ENCODE results near the gene ZBTB45. TPM values are rescaled to one million over a fixed set of nuclear protein-coding genes. Genes with fewer than 3 reads are reported as not detected.
"Not testable (repeated sequence)": the region's sequence is repeated elsewhere in the genome, so short reads cannot be mapped to it uniquely, and the experiment has no call there.

The ZBTB45 gene
- total RNA-seq, 2 experiments from 2014 or later = 18.9 to 19.5 TPM

DNA sequence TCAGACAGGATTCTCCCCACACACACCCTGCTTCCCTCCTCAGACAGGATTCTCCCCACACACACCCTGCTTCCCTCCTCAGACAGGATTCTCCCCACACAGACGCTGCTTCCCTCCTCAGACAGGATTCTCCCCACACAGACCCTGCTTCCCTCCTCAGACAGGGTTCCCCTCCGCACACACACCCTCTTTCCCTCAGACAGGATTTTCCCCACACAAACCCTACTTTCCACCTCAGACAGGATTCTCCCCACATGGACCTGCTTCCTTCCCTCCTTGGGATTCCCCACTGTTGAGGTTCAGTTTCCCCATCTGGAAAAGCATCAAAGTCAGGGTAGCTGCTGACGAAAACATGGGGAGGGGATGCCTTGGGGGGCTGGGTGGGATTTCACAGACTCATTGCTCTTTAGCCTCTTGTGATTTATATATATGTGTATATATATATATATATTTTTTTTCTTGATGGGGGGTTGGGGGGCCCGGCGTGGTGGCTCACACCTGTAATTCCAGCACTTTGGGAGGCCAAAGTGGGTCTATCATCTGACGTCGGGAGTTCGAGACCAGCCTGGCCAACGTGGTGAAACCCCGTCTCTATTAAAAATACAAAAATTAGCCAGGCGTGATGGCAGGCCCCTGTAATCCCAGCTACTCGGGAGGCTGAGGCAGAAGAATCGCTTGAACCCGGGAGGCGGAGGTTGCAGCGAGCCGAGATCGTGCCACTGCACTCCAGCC lies 23.2 kb upstream of the ZBTB45 start:
- H3K9me3 Mint-ChIP-seq; DNase-seq; ATAC-seq (ENCODE audit: low read depth): not testable (repeated sequence)
- Mint-ChIP-seq H3K27ac (peak overlapping the region; percentile 52), H3K4me3 (peak overlapping the region; percentile 25), H3K4me1 (peaks cover 29% of the 10 kb centered on the region), H3K27me3 (peaks cover 23% of the 10 kb centered on the region), H3K36me3 (peaks cover 21% of the 10 kb centered on the region)
- POLR2A ChIA-PET = interaction anchor here (0.6 to 4.1 kb wide), 5 partner anchors 11 to 44 kb away, joined by 3 to 72 read pairs (median 28); partner anchors contain the start of genes CHMP2A, UBE2M and ZBTB45

- peak overlapping the region; percentile 87 for H3K27ac Mint-ChIP-seq
- H3K36me3 Mint-ChIP-seq; H3K9me3 Mint-ChIP-seq; DNase-seq; ATAC-seq (ENCODE audit: low read depth); H3K4me3 Mint-ChIP-seq: not testable (repeated sequence)
- peaks cover 15% of the 10 kb centered on the region for H3K4me1 Mint-ChIP-seq
- peaks cover 23% of the 10 kb centered on the region for H3K27me3 Mint-ChIP-seq
- POLR2A ChIA-PET = interaction anchor here (1.4 to 1.5 kb wide), 2 partner anchors 19 to 23 kb away, joined by 6 to 9 read pairs; partner anchors contain the start of gene ZBTB45
Measured at GRCh38 chr19:58539169-58539559, 19.6 kb upstream of the ZBTB45 start.

GRCh38 chr19:58538257-58539168 lies 18.9 kb upstream of the ZBTB45 start:
- POLR2A ChIA-PET = interaction anchor here (1.0 to 1.5 kb wide), 3 partner anchors 19 to 37 kb away, joined by 3 to 9 read pairs (median 6); partner anchors contain the start of gene ZBTB45
- Mint-ChIP-seq H3K27me3 (peaks cover 21% of the 10 kb centered on the region), H3K27ac (peak overlapping the region; percentile 87), H3K4me1 (peaks cover 10% of the 10 kb centered on the region), H3K9me3 (no peaks in the 10 kb centered on the region), H3K4me3 (peak overlapping the region; percentile 81), H3K36me3 (no peaks in the 10 kb centered on the region)
- peak; percentile 73 for DNase-seq
- ATAC-seq (ENCODE audit: low read depth) = peak; percentile 85

- Mint-ChIP-seq H3K27me3 (peaks cover 17% of the 10 kb centered on the region), H3K4me3 (peak overlapping the region; percentile 17), H3K27ac (no peak overlapping the region), H3K9me3 (no peaks in the 10 kb centered on the region), H3K36me3 (no peaks in the 10 kb centered on the region), H3K4me1 (peaks cover 6% of the 10 kb centered on the region)
- POLR2A ChIA-PET = interaction anchor here (1.0 to 1.5 kb wide), 2 partner anchors 26 to 39 kb away, joined by 3 to 6 read pairs; no protein-coding TSS in a partner anchor
- DNase-seq = no peak
- no peak for ATAC-seq (ENCODE audit: low read depth)
Measured at GRCh38 chr19:58536852-58537798, 17.5 kb upstream of the ZBTB45 start.

DNA sequence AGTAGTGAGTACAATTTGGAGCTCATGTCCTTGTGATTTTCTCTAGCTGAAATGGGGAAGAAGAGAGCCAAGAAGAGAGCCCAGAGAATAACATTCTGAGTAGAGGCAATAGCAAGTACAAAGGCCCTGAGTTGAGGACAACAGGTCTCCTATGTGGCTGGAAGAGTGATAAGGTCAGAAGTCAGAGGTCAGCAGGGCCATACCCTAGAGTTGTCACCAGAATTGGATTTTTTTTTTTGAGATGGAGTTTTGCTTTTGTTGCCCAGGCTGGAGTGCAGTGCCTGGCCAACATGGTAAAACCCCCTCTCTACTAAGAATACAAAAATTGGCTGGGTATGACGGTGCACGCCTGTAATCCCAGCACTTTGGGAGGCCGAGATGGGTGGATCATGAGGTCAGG lies 16.2 kb upstream of the ZBTB45 start:
- Mint-ChIP-seq H3K4me3 (no peak overlapping the region), H3K36me3 (no peaks in the 10 kb centered on the region), H3K9me3 (no peaks in the 10 kb centered on the region), H3K4me1 (peaks cover 6% of the 10 kb centered on the region), H3K27ac (no peak overlapping the region), H3K27me3 (peaks cover 17% of the 10 kb centered on the region)
- DNase-seq = no peak
- POLR2A ChIA-PET = interaction anchor here (1.6 kb wide), 1 partner anchor 16 kb away, joined by 9 read pairs; the partner anchor contains the start of gene ZBTB45
- no peak for ATAC-seq (ENCODE audit: low read depth)

DNA sequence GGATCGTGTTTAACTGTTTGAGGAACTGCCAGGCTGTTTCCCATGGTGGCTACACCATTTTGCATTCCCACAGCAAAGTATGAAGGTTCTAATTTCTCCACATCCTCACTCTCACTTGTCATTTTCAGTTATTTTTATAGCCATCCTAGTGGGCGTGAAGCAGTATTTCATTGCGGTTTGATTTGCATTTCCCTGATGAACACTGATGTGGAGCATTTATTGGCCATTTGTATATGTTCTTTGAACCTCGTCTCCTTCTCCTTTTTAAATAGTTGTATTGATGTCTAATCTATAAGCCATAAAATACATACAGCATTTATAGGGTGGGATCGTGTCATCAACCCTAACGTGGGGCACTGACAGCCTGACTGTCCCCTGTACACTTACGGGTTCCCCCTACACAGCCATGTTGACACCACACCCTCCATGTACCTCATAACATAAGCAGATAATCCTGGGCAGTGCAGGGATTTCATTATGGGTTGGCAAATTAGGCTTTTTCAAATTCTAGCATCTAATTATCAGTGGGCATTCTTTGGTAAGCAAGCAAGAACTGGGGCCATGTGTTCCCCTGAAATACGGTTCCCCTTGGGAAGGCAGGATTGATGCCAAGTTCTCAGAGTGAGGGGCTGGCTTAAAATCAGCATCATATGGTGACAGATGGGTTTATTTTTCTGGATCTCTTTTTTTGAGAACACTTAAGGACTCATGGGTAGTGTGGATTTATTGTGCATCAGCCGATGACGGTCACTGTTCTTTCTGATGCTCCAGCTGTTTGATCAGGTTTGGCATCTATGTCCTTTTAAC lies 11.6 kb upstream of the ZBTB45 start:
- H3K9me3 Mint-ChIP-seq = no peaks in the 10 kb centered on the region
- POLR2A ChIA-PET = interaction anchor here (1.8 kb wide), 1 partner anchor 11 kb away, joined by 7 read pairs; the partner anchor contains the start of gene ZBTB45
- no peaks in the 10 kb centered on the region for H3K36me3 Mint-ChIP-seq
- no peaks in the 10 kb centered on the region for H3K4me1 Mint-ChIP-seq
- H3K27ac Mint-ChIP-seq = no peak overlapping the region
- no peak for DNase-seq
- ATAC-seq (ENCODE audit: low read depth) = no peak
- no peak overlapping the region for H3K4me3 Mint-ChIP-seq
- peaks cover 2% of the 10 kb centered on the region for H3K27me3 Mint-ChIP-seq

GRCh38 chr19:58529405-58529804 lies 9.8 kb upstream of the ZBTB45 start:
- Mint-ChIP-seq H3K27me3 (peaks cover 2% of the 10 kb centered on the region), H3K4me3 (no peak overlapping the region), H3K9me3 (no peaks in the 10 kb centered on the region), H3K4me1 (no peaks in the 10 kb centered on the region), H3K36me3 (no peaks in the 10 kb centered on the region), H3K27ac (no peak overlapping the region)
- POLR2A ChIA-PET = no interaction called here
- no peak for DNase-seq
- no peak for ATAC-seq (ENCODE audit: low read depth)

DNA sequence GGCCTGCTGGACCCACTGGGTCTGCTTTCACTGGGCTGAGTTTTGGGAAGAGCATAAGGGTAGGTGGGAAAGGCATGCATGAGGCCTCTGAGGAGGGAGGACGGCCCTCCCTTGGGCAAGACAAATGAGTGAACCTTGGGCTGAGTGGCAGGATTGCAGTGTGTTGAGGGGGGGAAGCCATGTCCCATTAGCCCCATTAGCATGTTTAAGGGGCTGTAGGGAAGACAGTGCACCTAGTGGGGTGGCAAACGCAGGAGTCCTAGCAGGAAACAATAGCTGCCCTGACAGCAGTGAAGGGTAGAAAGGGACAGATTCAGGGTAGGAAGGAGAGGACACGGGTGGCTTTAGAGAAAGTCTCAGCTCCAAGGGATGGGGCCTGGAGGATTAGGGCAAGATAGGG lies 3.1 kb upstream of the ZBTB45 start:
- H3K27me3 Mint-ChIP-seq = no peaks in the 10 kb centered on the region
- H3K4me1 Mint-ChIP-seq = peaks cover 19% of the 10 kb centered on the region
- no peak for DNase-seq
- no peak overlapping the region for H3K4me3 Mint-ChIP-seq
- H3K9me3 Mint-ChIP-seq = no peaks in the 10 kb centered on the region
- peak overlapping the region; percentile 13 for H3K27ac Mint-ChIP-seq
- H3K36me3 Mint-ChIP-seq = peaks cover 9% of the 10 kb centered on the region
- no peak for ATAC-seq (ENCODE audit: low read depth)
- POLR2A ChIA-PET = interaction anchor here (1.1 to 1.4 kb wide), 2 partner anchors 21 to 32 kb away, joined by 3 to 4 read pairs; no protein-coding TSS in a partner anchor

DNA sequence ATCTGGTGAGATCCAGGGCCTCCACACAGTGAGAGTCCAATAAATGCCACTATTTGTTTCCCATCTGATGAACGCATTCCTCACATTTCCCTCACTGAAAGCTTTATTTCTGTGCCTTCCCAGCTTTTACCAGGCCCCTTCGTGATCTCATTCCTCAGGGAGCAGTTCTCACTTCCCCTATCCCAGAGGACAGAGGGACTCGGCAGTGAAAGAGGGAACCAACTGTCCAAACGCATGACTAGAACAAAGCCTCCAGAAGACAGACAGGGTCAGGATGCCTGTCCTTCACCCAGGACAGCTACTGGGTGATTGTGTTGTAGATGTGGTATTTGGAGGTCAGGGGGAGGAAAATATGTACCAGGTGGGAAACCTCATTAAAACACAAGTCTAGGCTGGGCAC lies 2.0 kb upstream of the ZBTB45 start:
- DNase-seq = no peak
- Mint-ChIP-seq H3K27ac (no peak overlapping the region), H3K4me1 (peaks cover 21% of the 10 kb centered on the region), H3K27me3 (no peaks in the 10 kb centered on the region), H3K4me3 (peak overlapping the region; percentile 43), H3K9me3 (no peaks in the 10 kb centered on the region), H3K36me3 (peaks cover 11% of the 10 kb centered on the region)
- no peak for ATAC-seq (ENCODE audit: low read depth)
- POLR2A ChIA-PET = interaction anchor here (0.7 to 4.3 kb wide), 5 partner anchors 23 to 46 kb away, joined by 3 to 63 read pairs (median 26); partner anchors contain the start of genes CHMP2A, TRIM28 and ZNF446

GRCh38 chr19:58520257-58520599 lies 618 bp upstream of the ZBTB45 start:
- ATAC-seq (ENCODE audit: low read depth) (no peak), DNase-seq (no peak)
- POLR2A ChIA-PET = interaction anchor here (0.6 to 4.3 kb wide), 27 partner anchors 8 to 656 kb away, joined by 3 to 63 read pairs (median 6); partner anchors contain the start of genes CHMP2A, TRIM28, UBE2M and ZNF135
- Mint-ChIP-seq H3K36me3 (peaks cover 17% of the 10 kb centered on the region), H3K4me1 (peaks cover 31% of the 10 kb centered on the region), H3K27ac (peak overlapping the region; percentile 92), H3K9me3 (no peaks in the 10 kb centered on the region), H3K4me3 (peak overlapping the region; percentile 99), H3K27me3 (no peaks in the 10 kb centered on the region)

DNA sequence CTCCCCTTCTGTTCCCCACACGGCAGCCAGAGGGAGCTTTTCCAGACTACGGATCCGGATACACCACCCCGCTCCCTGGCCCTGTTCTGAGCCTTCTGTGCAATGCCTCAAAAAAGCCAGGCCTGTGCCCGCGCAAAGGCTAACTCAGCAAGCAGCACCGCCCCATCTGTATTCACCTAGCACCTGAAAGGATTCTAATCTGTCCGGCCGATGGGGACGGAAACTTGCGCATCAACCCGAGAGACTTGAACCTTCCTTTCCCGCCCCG lies 589 bp downstream of the ZBTB45 start:
- POLR2A ChIA-PET = interaction anchor here (0.7 to 4.3 kb wide), 14 partner anchors 11 to 241 kb away, joined by 3 to 63 read pairs (median 6); partner anchors contain the start of genes CHMP2A, TRIM28, ZNF446 and ZNF497
- peak overlapping the region; percentile 92 for H3K27ac Mint-ChIP-seq
- H3K4me3 Mint-ChIP-seq = peak overlapping the region; percentile 99
- H3K27me3 Mint-ChIP-seq = no peaks in the 10 kb centered on the region
- ATAC-seq (ENCODE audit: low read depth) (peak; percentile 16), DNase-seq (peak; percentile 67)
- H3K36me3 Mint-ChIP-seq = peaks cover 20% of the 10 kb centered on the region
- H3K4me1 Mint-ChIP-seq = peaks cover 36% of the 10 kb centered on the region
- H3K9me3 Mint-ChIP-seq = no peaks in the 10 kb centered on the region
